Measurements from ENCODE around the gene MYNN. TPM values are rescaled to one million over a fixed set of nuclear protein-coding genes. Genes with fewer than 3 reads are reported as not detected.

The MYNN gene
- total RNA-seq, 1 experiment from 2014 or later = 13.5 TPM

DNA sequence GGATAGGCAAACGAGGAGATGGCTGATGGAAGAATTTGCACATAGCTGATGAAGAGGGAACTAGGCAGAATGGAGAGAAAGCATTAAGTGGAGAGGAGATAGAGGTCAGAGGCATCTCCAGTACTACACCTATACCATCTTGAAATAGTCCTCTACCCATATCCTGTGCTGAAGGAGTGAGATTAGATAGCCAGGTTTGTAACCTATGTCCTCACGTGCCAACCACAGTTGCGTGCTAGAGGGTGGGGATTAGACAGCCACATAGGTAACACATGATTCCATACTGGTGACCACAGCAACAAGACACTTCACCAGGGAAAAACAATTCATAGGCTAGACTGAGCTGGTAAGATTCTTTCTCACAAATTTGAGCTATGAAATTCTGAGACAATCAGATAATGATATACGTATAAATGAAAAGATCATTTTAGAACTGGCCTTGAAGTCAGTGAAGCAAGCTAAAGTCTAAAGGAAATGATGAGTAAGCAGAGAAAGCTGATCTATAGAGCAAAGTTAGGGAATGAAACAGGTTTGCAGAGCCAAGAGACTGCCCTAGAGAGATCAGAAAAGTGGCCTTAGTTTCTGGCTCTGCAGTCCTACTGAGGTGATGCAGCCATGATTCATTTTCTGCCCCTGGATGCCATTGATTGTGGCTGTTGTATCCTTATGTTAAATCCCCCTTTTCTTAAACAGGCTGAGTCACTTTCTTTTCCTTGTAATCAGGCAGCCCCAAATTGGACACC is 17.7 kb downstream of the MYNN start:
- Histone ChIP-seq H3K4me2 (ENCODE audit: low read length) (no peak overlapping the region), H3K79me2 (ENCODE audit: insufficient read depth, low read length) (no peaks in the 10 kb centered on the region), H3K27me3 (ENCODE audit: insufficient read depth, low read length) (no peaks in the 10 kb centered on the region), H3K4me3 (replicated peaks in 1 of 2; ENCODE audit: low read depth in 1 of 2, low read length in 2 of 2) (no peak overlapping the region), H2AFZ (ENCODE audit: low read depth, low read length, poor library complexity, severe bottlenecking) (no peak overlapping the region), H3K27ac (ENCODE audit: low read depth, low read length) (no peak overlapping the region), H3K4me1 (ENCODE audit: control insufficient read depth in 1 of 2, insufficient read depth in 2 of 2, low read length in 2 of 2) (no peaks in the 10 kb centered on the region), H3K36me3 (ENCODE audit: control insufficient read depth in 1 of 2, insufficient read depth in 2 of 2, low read length in 2 of 2) (peaks cover 19 to 28% of the 10 kb centered on the region in 2 experiments; a peak in 3 of 4 replicates), H3K9me2 (ENCODE audit: insufficient read depth) (no peaks in the 10 kb centered on the region), H3K9me3 (ENCODE audit: control insufficient read depth in 1 of 2, insufficient read depth in 1 of 2, low read depth in 1 of 2, low read length in 2 of 2) (no peaks in the 10 kb centered on the region), H4K20me1 (ENCODE audit: insufficient read depth) (no peaks in the 10 kb centered on the region), H3K9ac (ENCODE audit: low read length) (no peak overlapping the region)
- TF ChIP-seq EZH2 (IDR thresholded peaks at IDR 0.05) (no peak), CBX3 (IDR thresholded peaks at IDR 0.05; ENCODE audit: low read depth) (no peak), SP1 (IDR thresholded peaks at IDR 0.05; ENCODE audit: low read depth) (no peak), ZFX (IDR thresholded peaks at IDR 0.05) (no peak), SRF (IDR thresholded peaks at IDR 0.05; ENCODE audit: low read depth) (no peak), FOSL1 (IDR thresholded peaks at IDR 0.05; ENCODE audit: low read depth) (no peak), EZH2phosphoT487 (IDR thresholded peaks at IDR 0.05; ENCODE audit: borderline replicate concordance) (no peak), EGR1 (IDR thresholded peaks at IDR 0.05; ENCODE audit: low read depth) (no peak), CEBPB (IDR thresholded peaks at IDR 0.05; ENCODE audit: low read depth) (no peak), ZBTB33 (IDR thresholded peaks at IDR 0.05; ENCODE audit: extremely low read depth, insufficient replicate concordance, low read length) (no peak), ZNF274 (IDR thresholded peaks at IDR 0.05; ENCODE audit: low read depth, low read length) (no peak), POLR2AphosphoS5 (IDR thresholded peaks at IDR 0.05; ENCODE audit: low read depth, low read length) (no peak), SIN3A (IDR thresholded peaks at IDR 0.05; ENCODE audit: low read depth) (no peak), JUND (IDR thresholded peaks at IDR 0.05) (no peak)
- TF ChIP-seq, protein P1, sequence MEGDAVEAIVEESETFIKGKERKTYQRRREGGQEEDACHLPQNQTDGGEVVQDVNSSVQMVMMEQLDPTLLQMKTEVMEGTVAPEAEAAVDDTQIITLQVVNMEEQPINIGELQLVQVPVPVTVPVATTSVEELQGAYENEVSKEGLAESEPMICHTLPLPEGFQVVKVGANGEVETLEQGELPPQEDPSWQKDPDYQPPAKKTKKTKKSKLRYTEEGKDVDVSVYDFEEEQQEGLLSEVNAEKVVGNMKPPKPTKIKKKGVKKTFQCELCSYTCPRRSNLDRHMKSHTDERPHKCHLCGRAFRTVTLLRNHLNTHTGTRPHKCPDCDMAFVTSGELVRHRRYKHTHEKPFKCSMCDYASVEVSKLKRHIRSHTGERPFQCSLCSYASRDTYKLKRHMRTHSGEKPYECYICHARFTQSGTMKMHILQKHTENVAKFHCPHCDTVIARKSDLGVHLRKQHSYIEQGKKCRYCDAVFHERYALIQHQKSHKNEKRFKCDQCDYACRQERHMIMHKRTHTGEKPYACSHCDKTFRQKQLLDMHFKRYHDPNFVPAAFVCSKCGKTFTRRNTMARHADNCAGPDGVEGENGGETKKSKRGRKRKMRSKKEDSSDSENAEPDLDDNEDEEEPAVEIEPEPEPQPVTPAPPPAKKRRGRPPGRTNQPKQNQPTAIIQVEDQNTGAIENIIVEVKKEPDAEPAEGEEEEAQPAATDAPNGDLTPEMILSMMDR (IDR thresholded peaks at IDR 0.05 in 2 of 3, conservative IDR thresholded peaks at IDR 0.05 in 1 of 3; ENCODE audit: borderline replicate concordance in 1 of 3, insufficient read depth in 1 of 3, low read depth in 2 of 3, low read length in 2 of 3) = no peak
- TF ChIP-seq, protein P2, sequence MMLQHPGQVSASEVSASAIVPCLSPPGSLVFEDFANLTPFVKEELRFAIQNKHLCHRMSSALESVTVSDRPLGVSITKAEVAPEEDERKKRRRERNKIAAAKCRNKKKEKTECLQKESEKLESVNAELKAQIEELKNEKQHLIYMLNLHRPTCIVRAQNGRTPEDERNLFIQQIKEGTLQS (IDR thresholded peaks at IDR 0.05) = no peak
- RAD21 ChIA-PET (ENCODE audit: low non-redundant PET in 1 of 2, low total read pairs in 2 of 2, uncharacterized antibody in 2 of 2, unreplicated experiment in 2 of 2) = no interaction called here
- ATAC-seq (no peak), DNase-seq (ENCODE audit: low read depth, low spot score) (no peak)
- CTCF ChIA-PET = no interaction called here
- BruUV-seq (replicated peaks) = no TSS peak
- intact Hi-C loops (cut with micrococcal nuclease) = no loop called here
- POLR2A ChIA-PET = interaction anchor here (1.0 kb wide), 1 partner anchor 17 kb away, joined by 3 read pairs; the partner anchor contains the start of gene MYNN
